Cerebellar cortex (tissue), 1 donor: ENCODE measurements around the gene IFI6.
"Not testable (repeated sequence)": the region's sequence is repeated elsewhere in the genome, so short reads cannot be mapped to it uniquely, and the experiment has no call there.

Experiments used
- DNase-seq: peaks from one replicate; pipeline ENCODE4 v3.0.0-alpha.2; 2015; ENCODE audit warnings: low spot score

IFI6 gene

DNA sequence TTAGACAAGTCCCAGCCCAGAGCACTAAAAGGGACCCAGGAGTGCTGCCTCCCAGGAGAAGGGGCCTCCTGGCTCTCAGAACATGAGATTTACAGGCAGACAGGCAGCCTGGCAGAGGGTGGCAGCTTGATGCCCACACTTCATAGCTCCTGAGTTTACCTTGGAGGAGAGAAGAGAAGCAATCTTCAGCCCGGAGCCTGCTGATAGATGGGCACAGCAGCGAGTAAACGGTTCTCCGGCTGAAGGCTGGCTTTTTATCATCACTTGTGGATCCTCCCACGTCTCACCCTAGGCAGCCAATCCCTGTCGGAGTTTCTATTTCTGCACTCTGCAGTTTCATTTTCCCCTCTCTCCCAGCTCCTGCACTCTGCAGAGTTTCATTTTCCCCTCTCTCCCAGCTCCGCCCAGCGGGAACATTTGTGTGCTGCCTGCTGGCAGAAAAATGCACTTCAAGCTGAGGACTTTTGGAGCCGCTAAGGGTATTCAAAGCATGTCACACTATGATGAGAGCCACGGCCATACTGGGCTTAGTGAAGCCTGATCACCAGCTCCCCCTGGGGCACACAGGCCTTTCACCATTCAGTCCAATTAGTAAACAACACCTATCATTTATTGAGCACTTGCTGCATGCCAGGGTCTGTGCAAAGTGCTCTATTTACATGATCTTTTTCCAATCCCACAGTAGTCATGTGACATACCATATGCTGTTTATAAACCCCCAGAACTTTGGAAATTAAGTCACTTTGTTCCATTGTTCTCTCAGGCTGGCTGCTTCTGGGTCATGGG, at the start of gene IFI6:
IFI6 (minus strand) TSS at position 229 of the 786 bp plus-strand sequence. CDS start 2,878 bp downstream, outside the sequence.
- peak; percentile 99 for DNase-seq

DNA sequence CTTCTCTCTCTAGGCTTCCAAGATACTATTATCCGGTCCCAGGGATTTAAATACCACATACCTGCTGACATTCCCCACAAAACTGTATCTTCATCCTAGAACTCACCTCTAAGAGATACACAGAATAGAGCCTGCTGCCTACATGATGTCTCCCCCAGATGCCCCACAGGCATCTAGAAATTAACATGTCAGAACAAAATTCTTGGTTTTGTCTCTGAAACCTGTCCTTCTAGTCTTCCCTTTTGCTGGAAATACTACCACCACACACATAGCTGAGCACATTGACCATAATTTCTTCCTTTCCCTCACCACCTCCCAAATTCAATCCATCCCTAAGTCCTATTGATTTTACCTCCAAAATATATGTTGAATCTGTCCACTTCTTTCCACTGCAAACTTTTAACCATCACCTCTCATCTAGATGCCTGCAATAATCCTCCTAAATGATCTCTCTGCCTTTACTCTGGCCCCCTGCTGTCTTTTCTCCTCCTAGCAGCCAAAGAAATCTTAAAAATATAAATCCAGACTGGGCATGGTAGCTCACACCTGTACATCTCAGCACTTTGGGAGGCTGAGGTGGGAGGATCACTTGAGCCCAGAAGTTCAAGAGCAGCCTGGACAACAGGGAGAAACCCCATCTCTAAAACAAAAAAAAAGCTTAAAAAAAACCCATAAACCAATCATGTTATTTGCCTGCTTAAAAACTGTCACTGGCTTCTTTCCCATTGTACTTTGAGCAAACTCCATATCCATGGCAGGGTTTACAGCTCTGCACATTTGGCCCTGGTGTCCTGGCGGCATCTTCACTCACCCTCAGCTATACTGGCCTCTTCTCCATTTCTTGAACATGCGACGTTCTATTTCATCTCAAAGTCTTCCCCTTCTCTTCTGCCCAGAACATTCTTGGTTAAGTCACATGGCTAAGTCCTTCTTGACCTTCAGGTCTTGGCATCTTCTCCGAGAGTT, 47.6 kb upstream of the IFI6 start:
- DNase-seq: no peak

GRCh38 chr1:27716262-27716895, 44.4 kb upstream of the IFI6 start:
- DNase-seq: no peak

- no peak for DNase-seq
Observed at GRCh38 chr1:27713869-27714513, 42.0 kb upstream of the IFI6 start.

GRCh38 chr1:27713139-27713725, 41.2 kb upstream of the IFI6 start:
- no peak for DNase-seq

GRCh38 chr1:27710574-27710973, 38.6 kb upstream of the IFI6 start:
- no peak for DNase-seq

- no peak for DNase-seq
Observed at GRCh38 chr1:27705545-27705944, 33.6 kb upstream of the IFI6 start.

DNA sequence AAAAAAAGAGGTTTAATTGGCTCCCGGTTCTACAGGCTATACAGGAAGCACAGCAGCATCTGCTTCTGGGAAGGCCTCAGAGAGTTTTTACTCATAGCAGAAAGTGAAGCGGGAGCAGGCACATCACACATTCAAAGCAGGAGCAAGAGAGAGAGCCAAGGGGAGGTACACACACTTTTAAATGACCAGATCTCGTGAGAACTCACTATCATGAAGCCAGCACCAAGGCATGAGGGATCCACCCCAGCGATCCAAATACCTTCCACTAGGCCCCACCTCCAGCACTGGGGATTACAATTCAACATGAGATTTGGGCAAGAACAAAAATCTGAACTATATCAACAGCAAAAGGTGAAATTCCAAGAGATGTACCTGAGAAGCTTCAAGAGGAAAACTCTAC, 33.0 kb upstream of the IFI6 start:
- DNase-seq: no peak

DNA sequence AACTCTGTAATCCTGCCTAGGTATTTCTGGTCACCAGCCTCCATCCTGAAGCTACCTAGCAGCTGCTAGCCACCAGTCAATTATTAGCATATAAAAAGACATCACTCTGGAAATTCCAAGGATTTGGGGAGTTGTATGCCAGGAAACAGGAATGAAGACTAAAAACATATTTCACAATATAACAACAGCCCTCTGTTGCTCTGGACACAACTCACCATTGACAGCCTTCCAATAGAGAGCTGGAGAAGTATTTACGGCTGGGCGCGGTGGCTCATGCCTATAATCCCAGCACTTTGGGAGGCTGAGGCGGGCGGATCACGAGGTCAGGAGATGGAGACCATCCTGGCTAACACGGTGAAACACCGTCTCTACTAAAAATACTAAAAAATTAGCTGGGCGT, 24.8 kb upstream of the IFI6 start:
- not testable (repeated sequence) for DNase-seq

DNA sequence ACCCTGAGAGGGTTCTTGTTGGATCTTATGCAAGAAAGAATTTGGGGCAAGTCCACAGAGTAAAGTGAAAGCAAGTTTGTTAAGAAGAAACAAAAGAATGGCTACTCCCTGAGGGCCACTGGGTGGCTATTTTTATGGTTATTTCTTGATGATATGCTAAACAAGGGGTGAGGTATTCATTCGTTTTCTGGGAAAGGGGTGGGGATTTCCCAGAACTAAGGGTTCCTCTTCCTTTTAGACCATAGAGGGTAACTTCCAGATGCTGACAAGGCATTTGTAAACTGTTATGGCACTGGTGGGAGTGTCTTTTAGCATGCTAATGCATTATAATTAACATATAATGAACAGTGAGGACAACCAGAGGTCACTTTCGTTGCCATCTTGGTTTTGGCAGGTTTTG, 18.2 kb upstream of the IFI6 start:
- DNase-seq: no peak

DNA sequence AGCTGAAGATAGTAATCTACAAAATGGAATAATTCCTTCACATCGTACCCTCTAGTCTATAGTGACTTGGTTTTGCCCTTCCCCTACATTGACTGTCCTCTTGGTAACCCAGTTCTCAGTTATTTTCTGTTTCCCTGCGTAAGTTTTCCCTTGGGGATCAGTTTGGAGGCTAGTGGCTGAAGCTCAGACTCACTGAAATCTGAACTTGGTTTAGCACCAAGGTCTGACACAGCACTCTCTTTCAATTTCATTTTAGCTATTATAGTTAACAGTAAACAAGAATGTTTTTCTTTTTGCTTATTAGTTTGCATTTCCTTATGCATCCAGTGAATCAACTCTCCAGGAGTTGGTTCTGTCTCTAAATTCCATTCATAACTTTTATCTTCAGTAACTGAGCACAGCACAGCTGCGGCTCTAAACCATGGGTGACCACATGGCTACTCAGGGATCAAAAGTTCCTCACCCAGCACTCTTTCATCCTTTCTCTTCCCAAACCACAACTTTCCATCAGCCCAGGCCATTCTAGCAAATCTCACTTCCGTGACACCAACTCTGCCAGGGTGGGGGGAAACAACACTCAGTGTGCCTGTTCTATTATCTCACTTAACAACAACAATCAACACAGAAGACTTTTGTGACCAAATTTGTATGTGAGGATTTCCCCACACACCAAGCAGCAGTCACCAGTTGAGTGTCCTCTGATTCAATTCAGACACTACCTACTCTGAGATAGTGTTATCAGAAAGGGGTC, 17.6 kb upstream of the IFI6 start:
- DNase-seq: no peak

- no peak for DNase-seq
Observed at GRCh38 chr1:27687906-27688305, 15.9 kb upstream of the IFI6 start.

GRCh38 chr1:27686223-27686990, 14.4 kb upstream of the IFI6 start:
- DNase-seq: no peak

GRCh38 chr1:27684176-27684575, 12.2 kb upstream of the IFI6 start:
- DNase-seq: no peak

GRCh38 chr1:27682351-27682944, 10.5 kb upstream of the IFI6 start:
- DNase-seq: no peak

GRCh38 chr1:27681580-27681979, 9.6 kb upstream of the IFI6 start:
- DNase-seq: not testable (repeated sequence)

DNA sequence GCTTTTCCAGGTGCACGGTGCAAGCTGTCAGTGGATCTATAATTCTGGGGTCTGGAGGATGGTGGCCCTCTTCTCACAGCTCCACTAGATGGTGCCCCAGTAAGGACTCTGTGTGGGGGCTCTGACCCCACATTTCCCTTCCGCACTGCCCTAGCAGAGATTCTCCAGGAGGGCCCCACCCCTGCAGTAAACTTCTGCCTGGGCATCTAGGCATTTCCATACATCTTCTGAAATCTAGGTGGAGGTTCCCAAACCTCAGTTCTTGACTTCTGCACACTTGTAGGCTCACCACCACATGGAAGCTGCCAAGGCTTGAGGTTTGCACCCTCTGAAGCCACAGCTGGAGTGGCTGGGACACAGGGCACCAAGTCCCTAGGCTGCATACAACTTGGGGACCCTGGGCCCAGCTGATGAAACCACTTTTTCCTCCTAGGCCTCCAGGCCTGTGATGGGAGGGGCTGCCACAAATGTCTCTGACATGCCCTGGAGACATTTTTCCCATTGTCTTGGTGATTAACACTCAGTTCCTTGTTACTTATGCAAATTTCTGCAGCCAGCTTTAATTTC, 8.3 kb upstream of the IFI6 start:
- DNase-seq: not testable (repeated sequence)

DNA sequence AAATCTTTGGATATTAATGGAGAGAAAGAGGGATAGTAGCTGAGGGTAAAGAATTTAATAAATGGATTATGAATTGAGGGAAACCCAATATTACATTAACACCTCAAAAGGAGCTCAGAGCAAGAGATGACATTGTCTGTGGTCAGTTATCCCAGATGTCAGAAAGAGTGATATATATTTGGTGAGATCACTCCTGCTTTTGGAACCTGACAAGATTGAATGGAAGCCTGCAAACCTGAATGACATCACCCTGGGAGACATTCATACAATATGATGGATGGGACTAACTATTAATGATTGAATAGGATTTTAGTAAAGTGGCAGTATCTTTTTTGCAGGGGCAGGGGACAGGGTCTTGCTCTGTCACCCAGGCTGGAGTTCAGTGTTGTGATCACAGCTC, 6.8 kb upstream of the IFI6 start:
- DNase-seq: no peak

- DNase-seq: no peak
Observed at GRCh38 chr1:27676410-27676809, 4.4 kb upstream of the IFI6 start.
